ENCODE results near the gene RAB31.
"Not testable (repeated sequence)": the region's sequence is repeated elsewhere in the genome, so short reads cannot be mapped to it uniquely, and the experiment has no call there.

The RAB31 gene

GRCh38 chr18:9671214-9671613 lies 36.9 kb upstream of the RAB31 start:
- Histone ChIP-seq H4K20me1 (ENCODE audit: insufficient read depth, low read length) (no peaks in the 10 kb centered on the region), H3K27ac (ENCODE audit: low read length) (no peak overlapping the region), H3K27me3 (ENCODE audit: insufficient read depth, low read length, poor library complexity) (no peaks in the 10 kb centered on the region), H3K4me2 (ENCODE audit: insufficient read depth, low read length) (no peak overlapping the region), H3K79me2 (ENCODE audit: insufficient read depth, low read length) (no peaks in the 10 kb centered on the region), H3K9me3 (ENCODE audit: insufficient read depth, low read length, severe bottlenecking) (no peaks in the 10 kb centered on the region), H3K4me1 (ENCODE audit: insufficient read depth, low read length) (no peaks in the 10 kb centered on the region), H3K9ac (ENCODE audit: low read depth, low read length) (no peak overlapping the region), H3K4me3 (ENCODE audit: low read depth in 1 of 2, low read length in 2 of 2) (no peak overlapping the region), H2AFZ (ENCODE audit: low read depth, low read length) (no peak overlapping the region), H3K36me3 (ENCODE audit: insufficient read depth, low read length) (no peaks in the 10 kb centered on the region)
- ATAC-seq (ENCODE audit: insufficient read depth, low read depth) (no peak), DNase-seq (no peak)
- TF ChIP-seq EZH2 (IDR thresholded peaks at IDR 0.05; ENCODE audit: borderline replicate concordance, low read depth, low read length, severe bottlenecking) = no peak
- no peak for TF ChIP-seq CTCF (IDR thresholded peaks at IDR 0.05; ENCODE audit: borderline replicate concordance, extremely low read depth, low read length, poor library complexity, severe bottlenecking)

GRCh38 chr18:9673296-9674251 lies 34.5 kb upstream of the RAB31 start:
- TF ChIP-seq EZH2 (IDR thresholded peaks at IDR 0.05; ENCODE audit: borderline replicate concordance, low read depth, low read length, severe bottlenecking) (no peak), CTCF (IDR thresholded peaks at IDR 0.05; ENCODE audit: borderline replicate concordance, extremely low read depth, low read length, poor library complexity, severe bottlenecking) (peak; percentile 25)
- H3K9ac ChIP-seq (ENCODE audit: low read depth, low read length) = no peak overlapping the region
- ATAC-seq (ENCODE audit: insufficient read depth, low read depth) = peak; percentile 47; the same call in 1 of the 3 replicates

GRCh38 chr18:9678216-9678615 lies 29.9 kb upstream of the RAB31 start:
- not testable (repeated sequence) for H3K4me1 ChIP-seq (ENCODE audit: insufficient read depth, low read length); H3K4me2 ChIP-seq (ENCODE audit: insufficient read depth, low read length); ATAC-seq (ENCODE audit: insufficient read depth, low read depth); H2AFZ ChIP-seq (ENCODE audit: low read depth, low read length); H3K9me3 ChIP-seq (ENCODE audit: insufficient read depth, low read length, severe bottlenecking); H3K27me3 ChIP-seq (ENCODE audit: insufficient read depth, low read length, poor library complexity); H3K9ac ChIP-seq (ENCODE audit: low read depth, low read length); H4K20me1 ChIP-seq (ENCODE audit: insufficient read depth, low read length); H3K27ac ChIP-seq (ENCODE audit: low read length); H3K79me2 ChIP-seq (ENCODE audit: insufficient read depth, low read length); DNase-seq; H3K36me3 ChIP-seq (ENCODE audit: insufficient read depth, low read length); H3K4me3 ChIP-seq (ENCODE audit: low read depth in 1 of 2, low read length in 2 of 2)

More at GRCh38 chr18:9673296-9674251, 34.5 kb upstream of the RAB31 start:
- Histone ChIP-seq H3K9me3 (ENCODE audit: insufficient read depth, low read length, severe bottlenecking) (no peaks in the 10 kb centered on the region), H2AFZ (ENCODE audit: low read depth, low read length) (no peak overlapping the region), H3K79me2 (ENCODE audit: insufficient read depth, low read length) (no peaks in the 10 kb centered on the region), H3K4me2 (ENCODE audit: insufficient read depth, low read length) (no peak overlapping the region), H3K4me3 (ENCODE audit: low read depth in 1 of 2, low read length in 2 of 2) (no peak overlapping the region), H3K36me3 (ENCODE audit: insufficient read depth, low read length) (no peaks in the 10 kb centered on the region), H3K27ac (ENCODE audit: low read length) (no peak overlapping the region), H3K27me3 (ENCODE audit: insufficient read depth, low read length, poor library complexity) (no peaks in the 10 kb centered on the region), H4K20me1 (ENCODE audit: insufficient read depth, low read length) (no peaks in the 10 kb centered on the region), H3K4me1 (ENCODE audit: insufficient read depth, low read length) (no peaks in the 10 kb centered on the region)
- no peak for DNase-seq

GRCh38 chr18:9679125-9679524 lies 29.0 kb upstream of the RAB31 start:
- ATAC-seq (ENCODE audit: insufficient read depth, low read depth) = no peak
- Histone ChIP-seq H3K9ac (ENCODE audit: low read depth, low read length) (no peak overlapping the region), H3K27ac (ENCODE audit: low read length) (no peak overlapping the region), H2AFZ (ENCODE audit: low read depth, low read length) (no peak overlapping the region), H3K9me3 (ENCODE audit: insufficient read depth, low read length, severe bottlenecking) (no peaks in the 10 kb centered on the region), H3K4me3 (ENCODE audit: low read depth in 1 of 2, low read length in 2 of 2) (no peak overlapping the region), H3K4me2 (ENCODE audit: insufficient read depth, low read length) (no peak overlapping the region), H4K20me1 (ENCODE audit: insufficient read depth, low read length) (no peaks in the 10 kb centered on the region), H3K4me1 (ENCODE audit: insufficient read depth, low read length) (peaks cover 8% of the 10 kb centered on the region), H3K36me3 (ENCODE audit: insufficient read depth, low read length) (no peaks in the 10 kb centered on the region), H3K79me2 (ENCODE audit: insufficient read depth, low read length) (no peaks in the 10 kb centered on the region), H3K27me3 (ENCODE audit: insufficient read depth, low read length, poor library complexity) (no peaks in the 10 kb centered on the region)
- TF ChIP-seq EZH2 (IDR thresholded peaks at IDR 0.05; ENCODE audit: borderline replicate concordance, low read depth, low read length, severe bottlenecking) (no peak), CTCF (IDR thresholded peaks at IDR 0.05; ENCODE audit: borderline replicate concordance, extremely low read depth, low read length, poor library complexity, severe bottlenecking) (no peak)
- no peak for DNase-seq

All from DND-41 (cell line).